Tibial nerve (tissue), 4 donors: ENCODE results near the gene PTPRJ.

Source experiments
- CTCF ChIP-seq, 5 experiments: fragments of 200-600 bp in 3 of 5; fragments of 450-650 bp in 2 of 5; sonication (generic) in 3 of 5; IDR thresholded peaks; one replicate each; pipeline ENCODE4 v1.5.1; 2016 to 2019; ENCODE audit warnings: antibody characterized with exemption in 5 of 5, mild to moderate bottlenecking in 3 of 5, moderate library complexity in 2 of 5
- EP300 ChIP-seq, 2 donors: sonication (generic); formaldehyde crosslinking; IDR thresholded peaks; one replicate each; pipeline ENCODE4 v1.6.1; 2017; ENCODE audit warnings: antibody characterized with exemption in 2 of 2, mild to moderate bottlenecking in 1 of 2

- TF ChIP-seq CTCF (IDR thresholded peaks at IDR 0.05) (no peak), EP300 (IDR thresholded peaks at IDR 0.05) (no peak)
These were observed 128.1 kb downstream of the PTPRJ start for GRCh38 chr11:48108231-48109045.
